Mesodermal cell (in vitro differentiated cells): ENCODE results near the gene USP6.
"Not testable (repeated sequence)": the region's sequence is repeated elsewhere in the genome, so short reads cannot be mapped to it uniquely, and the experiment has no call there.

Experiments
- H3K27ac ChIP-seq: 2 replicates; pipeline ENCODE4 v1.7.0; 2013; ENCODE audit warnings: mild to moderate bottlenecking, low read depth, low read length, moderate library complexity; ENCODE audit not compliant: severe bottlenecking
- H3K36me3 ChIP-seq: 2 replicates; pipeline ENCODE4 v1.7.1; 2013; ENCODE audit warnings: mild to moderate bottlenecking, low read length, moderate library complexity; ENCODE audit not compliant: control insufficient read depth, insufficient read depth
- H3K4me1 ChIP-seq: one replicate; pipeline ENCODE4 v1.7.1; 2013; ENCODE audit warnings: mild to moderate bottlenecking, low read length; ENCODE audit not compliant: insufficient read depth, control insufficient read depth, poor library complexity, severe bottlenecking
- H3K4me3 ChIP-seq: 2 replicates; pipeline ENCODE4 v1.7.0; 2013; ENCODE audit warnings: low read length, control low read depth, mild to moderate bottlenecking; ENCODE audit not compliant: insufficient read depth, poor library complexity, severe bottlenecking; ENCODE audit errors: extremely low read depth
- H3K9me3 ChIP-seq: 2 replicates; pipeline ENCODE4 v1.7.1; 2013; ENCODE audit warnings: mild to moderate bottlenecking, low read length, moderate library complexity; ENCODE audit not compliant: control insufficient read depth
- WGBS, 2 experiments: methylation state at CpG; one replicate each; pipeline ENCODE4 v1.1.5; 2013; ENCODE audit warnings: missing lambda C conversion rate in 2 of 2; ENCODE audit not compliant: insufficient coverage in 2 of 2; 5-methylcytosine and 5-hydroxymethylcytosine counted together

Gene USP6

GRCh38 chr17:5165791-5166564 lies 50.1 kb downstream of the USP6 start:
- not testable (repeated sequence) for H3K4me3 ChIP-seq, H3K27ac ChIP-seq, H3K9me3 ChIP-seq, H3K36me3 ChIP-seq, H3K4me1 ChIP-seq
- WGBS, 2 experiments, result 100% methylated on average over 2 to 3 of the region's 7 CpGs

GRCh38 chr17:5175027-5175426 lies 59.2 kb downstream of the USP6 start:
- WGBS, 2 experiments, result 84 to 98% methylated on average over 4 to 6 of the region's 7 CpGs
- Histone ChIP-seq H3K9me3 (peaks cover 24% of the 10 kb centered on the region), H3K36me3 (peaks cover 31% of the 10 kb centered on the region)
- H3K4me3 ChIP-seq, H3K27ac ChIP-seq, H3K4me1 ChIP-seq: not testable (repeated sequence)

- Histone ChIP-seq H3K9me3 (peaks cover 63% of the 10 kb centered on the region), H3K4me1 (no peaks in the 10 kb centered on the region), H3K36me3 (peaks cover 45% of the 10 kb centered on the region), H3K4me3 (no peak overlapping the region), H3K27ac (no peak overlapping the region)
- 84 to 90% methylated on average over 5 to 9 of the region's 12 CpGs for WGBS, 2 experiments
These were observed 63.2 kb downstream of the USP6 start for GRCh38 chr17:5179003-5179402.

- H3K36me3 ChIP-seq, result peaks cover 40% of the 10 kb centered on the region
- WGBS, 2 experiments, result 95 to 100% methylated on average over 2 to 7 of the region's 10 CpGs
- H3K4me1 ChIP-seq, result no peaks in the 10 kb centered on the region
- no peak overlapping the region for H3K4me3 ChIP-seq
- peaks cover 76% of the 10 kb centered on the region for H3K9me3 ChIP-seq
- no peak overlapping the region for H3K27ac ChIP-seq
These were observed 65.9 kb downstream of the USP6 start for GRCh38 chr17:5181509-5182305.

- Histone ChIP-seq H3K9me3 (peaks cover 77% of the 10 kb centered on the region), H3K4me1 (no peaks in the 10 kb centered on the region), H3K4me3 (no peak overlapping the region), H3K36me3 (peaks cover 39% of the 10 kb centered on the region), H3K27ac (no peak overlapping the region)
- WGBS, 2 experiments, result 94 to 100% methylated on average over 1 to 3 of the region's 6 CpGs
These were observed 67.0 kb downstream of the USP6 start for GRCh38 chr17:5182597-5183409.

- peaks cover 77% of the 10 kb centered on the region for H3K9me3 ChIP-seq
- no peak overlapping the region for H3K27ac ChIP-seq
- H3K36me3 ChIP-seq, result peaks cover 39% of the 10 kb centered on the region
- no peak overlapping the region for H3K4me3 ChIP-seq
- no peaks in the 10 kb centered on the region for H3K4me1 ChIP-seq
These were observed 67.6 kb downstream of the USP6 start for GRCh38 chr17:5183410-5183793.

- Histone ChIP-seq H3K4me3 (no peak overlapping the region), H3K27ac (no peak overlapping the region), H3K36me3 (peaks cover 37% of the 10 kb centered on the region), H3K9me3 (peaks cover 75% of the 10 kb centered on the region), H3K4me1 (no peaks in the 10 kb centered on the region)
- 90% methylated on average over 2 of the region's 2 CpGs; no CpG with 5 or more reads in 1 of the 2 experiments for WGBS, 2 experiments
These were observed 68.5 kb downstream of the USP6 start for GRCh38 chr17:5184288-5184687.

- H3K9me3 ChIP-seq, result peaks cover 30% of the 10 kb centered on the region
- peaks cover 18% of the 10 kb centered on the region for H3K36me3 ChIP-seq
- H3K4me3 ChIP-seq, result peak within 1 kb of the TSS; percentile 72
- WGBS, 2 experiments, result 25 to 26% methylated on average over 64 to 74 of the region's 82 CpGs
- H3K4me1 ChIP-seq, result no peaks in the 10 kb centered on the region
- peak within 1 kb of the TSS; percentile 45 for H3K27ac ChIP-seq
These were observed 75.9 kb downstream of the USP6 start, which contains the start of gene ZNF594 for GRCh38 chr17:5191541-5192417. Gene ZNF594, minus strand, starts transcription at chr17:5191868. Its CDS starts 7,612 bp downstream, at chr17:5184256.

GRCh38 chr17:5194346-5194745 lies 78.5 kb downstream of the USP6 start:
- WGBS, 2 experiments, result 63 to 100% methylated on average over 1 of the region's 2 CpGs
- Histone ChIP-seq H3K27ac (no peak overlapping the region), H3K36me3 (peaks cover 8% of the 10 kb centered on the region), H3K4me3 (no peak overlapping the region), H3K4me1 (no peaks in the 10 kb centered on the region), H3K9me3 (peaks cover 20% of the 10 kb centered on the region)

- Histone ChIP-seq H3K27ac (no peak overlapping the region), H3K36me3 (no peaks in the 10 kb centered on the region), H3K9me3 (no peaks in the 10 kb centered on the region), H3K4me3 (no peak overlapping the region), H3K4me1 (no peaks in the 10 kb centered on the region)
- WGBS, 2 experiments, result 91 to 98% methylated on average over 5 to 6 of the region's 7 CpGs
These were observed 82.6 kb downstream of the USP6 start for GRCh38 chr17:5198472-5198871.
